ENCODE measurements around the gene AGBL3. TPM values are rescaled to one million over a fixed set of nuclear protein-coding genes. Genes with fewer than 3 reads are reported as not detected.
A peak's percentile ranks its signal among the peaks of the same experiment; 100 is the strongest.

AGBL3 gene
- total and polyA plus RNA-seq, 7 experiments from 2014 or later = 0.51 to 6.6 (median 2.9) TPM

DNA sequence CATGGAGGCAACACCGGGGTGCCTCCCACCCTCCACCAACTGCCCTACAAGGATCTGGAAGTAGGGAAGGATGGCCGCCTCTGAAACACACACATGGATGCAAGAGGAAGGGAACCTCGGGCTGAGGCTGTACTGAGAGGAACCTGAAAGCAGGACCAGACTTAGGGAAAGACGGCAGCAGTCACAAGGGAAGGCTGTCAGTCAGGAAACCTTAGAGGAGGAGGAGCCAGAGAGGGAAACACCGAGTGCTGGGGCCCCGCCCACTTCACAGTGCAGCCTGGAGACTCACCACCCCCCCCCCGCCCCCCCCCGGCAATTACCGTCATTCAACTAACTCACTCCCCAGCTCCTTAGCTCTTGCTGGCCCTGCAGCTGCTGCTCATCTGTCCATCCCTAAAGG is 181.7 kb downstream of the AGBL3 start:
- ATAC-seq (no peak), DNase-seq (peak in 2 of 9 donors; percentile 20 to 36)
- Histone ChIP-seq H3K36me3 (ENCODE audit: control insufficient read depth in 2 of 3, insufficient read depth in 3 of 3, low read length in 3 of 3) (peaks cover 0 to 47% (median 10%) of the 10 kb centered on the region in 3 experiments), H3K27me3 (ENCODE audit: control insufficient read depth in 2 of 2, insufficient read depth in 2 of 2, low read length in 2 of 2) (no peaks in the 10 kb centered on the region), H3K9me3 (ENCODE audit: control insufficient read depth in 2 of 3, low read length in 3 of 3) (no peaks in the 10 kb centered on the region), H3K27ac (ENCODE audit: low read depth, low read length) (peak overlapping the region; percentile 95), H3K4me1 (ENCODE audit: control insufficient read depth in 2 of 2, insufficient read depth in 2 of 2, low read length in 2 of 2) (peaks cover 16 to 29% of the 10 kb centered on the region in 2 donors), H3K4me3 (ENCODE audit: low read length) (no peak overlapping the region)
- Mint-ChIP-seq H3K27ac (peak overlapping the region; percentile 92 to 98 (median 95)), H3K36me3 (peaks cover 0 to 47% (median 31%) of the 10 kb centered on the region in 5 donors), H3K4me1 (peaks cover 33 to 66% (median 49%) of the 10 kb centered on the region in 7 donors), H3K9me3 (peaks cover 0 to under 1% (median 0%) of the 10 kb centered on the region in 11 donors), H3K27me3 (no peaks in the 10 kb centered on the region), H3K4me3 (peak overlapping the region; percentile 17 to 96 (median 75))
- intact Hi-C loops (cut with micrococcal nuclease) = loop anchor here in 1 of 2 donors (2.0 kb wide), 1 partner anchor 653 kb away; no protein-coding TSS in a partner anchor
- CTCF ChIA-PET = interaction anchor here (0.6 to 3.9 kb wide), 2 partner anchors 174 to 182 kb away, joined by 3 to 20 read pairs; partner anchors contain the start of gene AGBL3
- POLR2A ChIA-PET = interaction anchor here (2.6 to 12.9 kb wide), 3 partner anchors 11 to 181 kb away, joined by 8 to 183 read pairs (median 49); partner anchors contain the start of genes AGBL3 and TMEM140

DNA sequence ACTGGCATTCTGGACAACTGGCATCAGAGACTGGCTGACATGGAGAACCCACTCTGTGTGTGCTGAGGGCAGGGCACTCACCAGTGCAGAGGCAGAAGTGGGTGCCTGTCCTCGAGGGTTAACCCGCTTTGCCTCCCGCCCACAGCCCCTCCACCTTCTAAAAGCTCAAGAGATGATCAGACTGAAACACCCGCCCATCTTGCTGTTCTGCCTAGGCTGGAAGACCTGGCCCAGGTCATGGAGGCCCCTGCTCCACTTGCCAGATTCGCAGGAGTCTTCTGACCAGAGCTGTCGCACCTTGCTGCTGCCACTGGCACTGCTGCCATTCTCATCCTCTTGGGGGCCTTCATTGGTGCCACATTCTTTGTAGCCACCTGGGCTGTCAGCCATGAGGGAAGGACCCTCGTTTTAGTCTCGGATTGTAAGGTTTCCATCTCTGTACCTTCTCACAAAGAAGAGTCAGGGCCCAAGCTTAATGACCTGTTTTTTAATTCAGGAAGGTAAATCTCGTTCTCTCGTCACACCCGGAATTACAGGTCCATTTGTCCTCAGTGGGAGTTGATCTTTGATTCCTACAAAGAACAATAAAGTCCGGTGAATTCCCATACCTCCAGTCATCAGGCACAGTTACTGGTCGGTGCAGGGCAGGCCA is 182.3 kb downstream of the AGBL3 start:
- ChIA-PET CTCF (interaction anchor here (0.6 to 3.9 kb wide), 5 partner anchors 9 to 214 kb away, joined by 3 to 23 read pairs (median 12); partner anchors contain the start of genes AGBL3 and TMEM140), POLR2A (interaction anchor here (0.8 to 12.9 kb wide), 7 partner anchors 11 to 709 kb away, joined by 3 to 183 read pairs (median 8); partner anchors contain the start of genes AGBL3, AKR1B1, BPGM and TMEM140)
- peak overlapping the region; percentile 47 to 96 (median 90) for H3K4me3 Mint-ChIP-seq
- no peaks in the 10 kb centered on the region for H3K27me3 Mint-ChIP-seq
- ATAC-seq (no peak), DNase-seq (no peak)
- no peaks in the 10 kb centered on the region for H3K9me3 Mint-ChIP-seq
- Histone ChIP-seq H3K36me3 (ENCODE audit: control insufficient read depth in 2 of 3, insufficient read depth in 3 of 3, low read length in 3 of 3) (peaks cover 0 to 46% (median 10%) of the 10 kb centered on the region in 3 experiments), H3K4me1 (ENCODE audit: control insufficient read depth in 2 of 2, insufficient read depth in 2 of 2, low read length in 2 of 2) (peaks cover 16 to 29% of the 10 kb centered on the region in 2 donors), H3K4me3 (ENCODE audit: low read length) (no peak overlapping the region), H3K9me3 (ENCODE audit: control insufficient read depth in 2 of 3, low read length in 3 of 3) (no peaks in the 10 kb centered on the region), H3K27ac (ENCODE audit: low read depth, low read length) (peak overlapping the region; percentile 95), H3K27me3 (ENCODE audit: control insufficient read depth in 2 of 2, insufficient read depth in 2 of 2, low read length in 2 of 2) (no peaks in the 10 kb centered on the region)
- intact Hi-C loops (cut with micrococcal nuclease) = loop anchor here (1.0 to 2.0 kb wide), 3 partner anchors 7 to 654 kb away; no protein-coding TSS in a partner anchor
- H3K27ac Mint-ChIP-seq = peak overlapping the region; percentile 94 to 98 (median 95)
- H3K36me3 Mint-ChIP-seq = peaks cover 0 to 46% (median 30%) of the 10 kb centered on the region in 5 donors
- H3K4me1 Mint-ChIP-seq = peaks cover 33 to 66% (median 49%) of the 10 kb centered on the region in 7 donors

DNA sequence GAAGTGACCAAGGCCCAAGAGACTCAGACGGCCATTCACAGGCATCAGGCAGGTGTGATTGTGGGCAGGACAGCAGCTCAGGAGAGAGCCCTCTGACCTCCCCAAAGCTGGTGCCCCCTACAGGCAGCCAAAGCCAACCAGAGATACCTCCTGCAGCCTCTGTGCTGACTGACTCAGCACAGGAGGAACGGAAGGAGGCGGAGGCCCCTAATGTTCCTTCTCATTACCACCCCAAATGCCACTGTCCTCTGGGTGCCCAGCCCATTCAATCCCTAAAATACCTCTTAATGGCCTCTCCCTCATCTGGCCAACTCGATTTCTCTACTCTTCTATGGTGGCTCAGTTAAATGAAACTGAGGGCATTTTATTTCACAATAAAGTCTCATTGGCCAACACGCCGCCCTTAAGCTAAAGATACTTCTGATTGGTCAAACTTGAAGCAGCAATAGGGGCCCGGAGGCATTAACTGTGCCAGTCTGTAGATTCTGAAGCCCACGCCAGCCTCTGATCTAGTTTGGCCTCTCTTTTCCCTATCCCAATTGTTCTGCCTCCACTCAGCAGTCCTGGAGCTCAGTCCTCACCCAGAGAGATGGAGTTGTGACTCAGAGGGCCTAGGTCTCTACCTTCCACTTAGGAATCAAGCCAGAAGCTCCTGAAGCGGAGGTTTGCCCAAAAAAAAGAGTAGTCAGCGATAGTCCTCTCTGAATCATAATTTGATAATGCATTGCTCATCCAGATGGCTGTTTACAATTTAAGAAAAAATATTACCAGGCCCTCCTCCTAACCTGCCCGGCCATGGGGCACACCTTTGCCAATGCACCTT is 183.0 kb downstream of the AGBL3 start:
- POLR2A ChIA-PET = interaction anchor here (0.8 to 12.9 kb wide), 11 partner anchors 8 to 710 kb away, joined by 3 to 183 read pairs (median 8); partner anchors contain the start of genes AGBL3, AKR1B1, BPGM and TMEM140
- Histone ChIP-seq H3K4me3 (ENCODE audit: low read length) (peak overlapping the region; percentile 84), H3K9me3 (ENCODE audit: control insufficient read depth in 2 of 3, low read length in 3 of 3) (no peaks in the 10 kb centered on the region), H3K36me3 (ENCODE audit: control insufficient read depth in 2 of 3, insufficient read depth in 3 of 3, low read length in 3 of 3) (peaks cover 0 to 38% (median 6%) of the 10 kb centered on the region in 3 experiments), H3K27me3 (ENCODE audit: control insufficient read depth in 2 of 2, insufficient read depth in 2 of 2, low read length in 2 of 2) (no peaks in the 10 kb centered on the region), H3K27ac (ENCODE audit: low read depth, low read length) (peak overlapping the region; percentile 95), H3K4me1 (ENCODE audit: control insufficient read depth in 2 of 2, insufficient read depth in 2 of 2, low read length in 2 of 2) (peaks cover 16 to 29% of the 10 kb centered on the region in 2 donors)
- ATAC-seq = peak; percentile 41
- DNase-seq = peak in 7 of 9 donors; percentile 27 to 57 (median 33)
- intact Hi-C loops (cut with micrococcal nuclease) = loop anchor here (1.0 to 2.0 kb wide), 3 partner anchors 8 to 655 kb away; no protein-coding TSS in a partner anchor
- peaks cover 0 to 40% (median 23%) of the 10 kb centered on the region in 5 donors for H3K36me3 Mint-ChIP-seq
- H3K9me3 Mint-ChIP-seq = no peaks in the 10 kb centered on the region
- H3K4me3 Mint-ChIP-seq = peak overlapping the region; percentile 84 to 96 (median 90)
- no peaks in the 10 kb centered on the region for H3K27me3 Mint-ChIP-seq
- peak overlapping the region; percentile 94 to 98 (median 95) for H3K27ac Mint-ChIP-seq
- H3K4me1 Mint-ChIP-seq = peaks cover 31 to 60% (median 47%) of the 10 kb centered on the region in 7 donors
- CTCF ChIA-PET = interaction anchor here (1.3 to 3.9 kb wide), 7 partner anchors 8 to 539 kb away, joined by 4 to 23 read pairs (median 12); partner anchors contain the start of genes AGBL3 and TMEM140

DNA sequence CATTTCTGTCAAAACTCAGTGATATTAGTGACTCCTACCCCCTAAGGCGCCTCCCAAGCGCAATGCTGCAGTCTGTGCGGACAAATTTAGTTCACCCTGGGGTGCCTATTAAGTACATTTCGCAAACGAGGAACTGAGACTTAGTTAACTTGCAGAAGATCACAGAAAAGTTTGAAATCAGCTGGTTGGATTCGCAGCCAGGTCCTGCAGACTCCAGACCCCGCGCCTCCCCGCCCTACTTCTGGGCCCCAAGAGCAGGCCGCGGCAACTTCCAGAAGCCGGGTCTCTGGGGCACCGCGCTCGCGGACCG is 183.6 kb downstream of the AGBL3 start:
- intact Hi-C loops (cut with micrococcal nuclease) = loop anchor here (1.0 to 10.0 kb wide), 18 partner anchors 9 to 807 kb away; partner anchors contain the start of genes AGBL3 (in 2 of the 2), AKR1B1 (in 2 of the 2), BPGM (in 2 of the 2) and WDR91 (in 2 of the 2)
- CTCF ChIA-PET = interaction anchor here (1.2 to 3.9 kb wide), 8 partner anchors 9 to 539 kb away, joined by 3 to 23 read pairs (median 9); partner anchors contain the start of genes AGBL3 and TMEM140
- Histone ChIP-seq H3K27me3 (ENCODE audit: control insufficient read depth in 2 of 2, insufficient read depth in 2 of 2, low read length in 2 of 2) (no peaks in the 10 kb centered on the region), H3K4me1 (ENCODE audit: control insufficient read depth in 2 of 2, insufficient read depth in 2 of 2, low read length in 2 of 2) (peaks cover 16 to 29% of the 10 kb centered on the region in 2 donors), H3K27ac (ENCODE audit: low read depth, low read length) (peak overlapping the region; percentile 95), H3K36me3 (ENCODE audit: control insufficient read depth in 2 of 3, insufficient read depth in 3 of 3, low read length in 3 of 3) (peaks cover 0 to 33% (median 3%) of the 10 kb centered on the region in 3 experiments), H3K9me3 (ENCODE audit: control insufficient read depth in 2 of 3, low read length in 3 of 3) (no peaks in the 10 kb centered on the region), H3K4me3 (ENCODE audit: low read length) (peak overlapping the region; percentile 84)
- no peak for ATAC-seq
- DNase-seq = no peak
- H3K4me3 Mint-ChIP-seq = peak overlapping the region; percentile 84 to 96 (median 90)
- H3K27me3 Mint-ChIP-seq = no peaks in the 10 kb centered on the region
- peaks cover 31 to 59% (median 47%) of the 10 kb centered on the region in 7 donors for H3K4me1 Mint-ChIP-seq
- POLR2A ChIA-PET = interaction anchor here (0.6 to 12.9 kb wide), 10 partner anchors 9 to 524 kb away, joined by 3 to 183 read pairs (median 8); partner anchors contain the start of genes AGBL3, BPGM, TMEM140 and WDR91
- no peaks in the 10 kb centered on the region for H3K9me3 Mint-ChIP-seq
- peak overlapping the region; percentile 94 to 98 (median 95) for H3K27ac Mint-ChIP-seq
- peaks cover 0 to 37% (median 23%) of the 10 kb centered on the region in 5 donors for H3K36me3 Mint-ChIP-seq

DNA sequence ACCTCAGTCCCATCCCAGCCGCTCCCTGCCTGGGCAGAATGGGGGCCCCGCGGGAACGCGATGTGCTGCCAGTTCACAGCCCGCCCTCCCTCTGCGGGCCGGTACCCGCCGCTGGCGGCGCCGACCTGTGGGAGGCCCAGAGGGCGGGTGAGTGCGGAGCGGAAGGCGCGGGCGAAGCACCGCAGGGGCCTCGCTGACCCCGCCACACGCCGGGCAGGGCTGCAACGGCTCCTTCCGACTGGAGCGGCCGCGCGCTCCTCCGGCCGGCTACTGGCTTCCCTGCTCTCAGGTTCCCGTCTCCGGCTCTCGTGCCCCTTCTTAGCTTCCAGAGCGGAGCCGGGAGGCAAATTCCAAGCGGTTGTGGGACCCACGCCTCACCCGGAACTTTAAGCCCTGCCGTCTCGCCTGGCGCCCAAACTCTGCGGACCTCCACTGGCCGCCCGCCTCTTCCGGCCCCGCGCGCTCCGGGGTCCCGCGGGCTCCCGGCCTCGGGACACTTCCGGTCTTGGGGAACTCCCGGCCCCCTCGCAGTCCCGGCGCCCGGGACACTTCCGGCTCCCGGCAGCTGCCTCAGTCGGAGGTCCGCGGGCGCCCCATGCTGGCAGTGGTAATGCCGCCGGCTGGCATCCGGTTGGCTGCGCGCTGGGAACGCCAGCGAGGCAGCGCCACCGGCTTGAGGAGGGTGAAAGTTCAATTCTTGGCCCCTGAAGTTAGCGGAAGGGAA is 184.1 kb downstream of the AGBL3 start, which contains the start of gene CYREN:
CYREN (minus strand) TSS at position 434 of the 724 bp plus-strand sequence. CDS start 1,785 bp downstream, outside the sequence.
- ChIA-PET POLR2A (interaction anchor here (0.6 to 12.9 kb wide), 16 partner anchors 10 to 537 kb away, joined by 3 to 183 read pairs (median 6); partner anchors contain the start of genes AGBL3, BPGM, TMEM140 and WDR91), CTCF (interaction anchor here (0.7 to 3.9 kb wide), 13 partner anchors 9 to 843 kb away, joined by 3 to 23 read pairs (median 5); partner anchors contain the start of genes AGBL3 and TMEM140)
- Histone ChIP-seq H3K36me3 (ENCODE audit: control insufficient read depth in 2 of 3, insufficient read depth in 3 of 3, low read length in 3 of 3) (peaks cover 0 to 27% (median 0%) of the 10 kb centered on the region in 3 experiments), H3K4me1 (ENCODE audit: control insufficient read depth in 2 of 2, insufficient read depth in 2 of 2, low read length in 2 of 2) (peaks cover 16 to 29% of the 10 kb centered on the region in 2 donors), H3K27me3 (ENCODE audit: control insufficient read depth in 2 of 2, insufficient read depth in 2 of 2, low read length in 2 of 2) (no peaks in the 10 kb centered on the region), H3K27ac (ENCODE audit: low read depth, low read length) (peak within 1 kb of the TSS; percentile 95), H3K4me3 (ENCODE audit: low read length) (peak within 1 kb of the TSS; percentile 84), H3K9me3 (ENCODE audit: control insufficient read depth in 2 of 3, low read length in 3 of 3) (no peaks in the 10 kb centered on the region)
- H3K27ac Mint-ChIP-seq = peak within 1 kb of the TSS; percentile 94 to 98 (median 95)
- H3K4me1 Mint-ChIP-seq = peaks cover 31 to 59% (median 47%) of the 10 kb centered on the region in 7 donors
- ATAC-seq (peak; percentile 85), DNase-seq (peak; percentile 74 to 91 (median 82))
- H3K4me3 Mint-ChIP-seq = peak within 1 kb of the TSS; percentile 84 to 96 (median 90)
- intact Hi-C loops (cut with micrococcal nuclease) = loop anchor here (1.0 to 10.0 kb wide), 15 partner anchors 22 to 806 kb away; partner anchors contain the start of genes AGBL3 (in 2 of the 2), AKR1B1 (in 2 of the 2), BPGM (in 2 of the 2) and WDR91 (in 2 of the 2)
- no peaks in the 10 kb centered on the region for H3K27me3 Mint-ChIP-seq
- H3K9me3 Mint-ChIP-seq = no peaks in the 10 kb centered on the region
- peaks cover 0 to 32% (median 18%) of the 10 kb centered on the region in 5 donors for H3K36me3 Mint-ChIP-seq
